HG02981 (cell line): ENCODE results near the gene RPTOR.
"Not testable (repeated sequence)": the region's sequence is repeated elsewhere in the genome, so short reads cannot be mapped to it uniquely, and the experiment has no call there.

Experiments
- ATAC-seq: cut with Tn5 transposase; IDR thresholded peaks from one replicate; pipeline ENCODE4 v1.9.1; 2021; ENCODE audit warnings: mild to moderate bottlenecking, moderate library complexity; ENCODE audit not compliant: unreplicated experiment

The RPTOR gene

DNA sequence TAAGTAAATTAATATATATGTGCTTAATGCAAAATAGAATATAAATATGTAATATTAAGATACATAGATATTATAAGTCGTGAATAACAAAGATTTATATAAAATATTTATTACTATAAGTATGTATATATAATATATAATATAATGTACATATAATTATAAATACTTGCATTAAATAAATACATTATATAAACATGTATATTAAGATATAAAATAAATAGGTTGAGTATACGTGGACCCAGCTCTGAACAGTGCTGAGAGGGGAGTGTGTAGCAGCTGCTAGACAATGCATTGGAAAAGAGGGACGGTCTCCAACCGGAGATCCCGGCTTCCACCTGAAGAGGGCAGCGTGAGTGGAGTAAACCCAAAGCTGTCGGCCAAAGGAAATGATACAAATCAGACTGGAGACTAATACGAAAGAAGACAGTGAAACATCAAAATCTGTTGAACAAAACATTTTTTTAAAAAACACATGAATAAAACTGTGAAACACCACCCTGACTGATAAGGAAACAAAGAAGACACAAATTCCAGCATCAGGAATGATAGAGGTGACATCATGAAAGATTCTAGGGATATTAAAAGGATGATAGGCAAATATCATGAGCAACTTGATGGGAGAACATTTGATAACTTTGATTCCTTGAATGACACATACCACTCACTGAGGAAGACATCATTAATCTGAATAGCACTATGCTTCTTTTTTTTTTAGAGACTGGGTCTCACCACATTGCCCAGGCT is 321.6 kb downstream of the RPTOR start:
- ATAC-seq = no peak

DNA sequence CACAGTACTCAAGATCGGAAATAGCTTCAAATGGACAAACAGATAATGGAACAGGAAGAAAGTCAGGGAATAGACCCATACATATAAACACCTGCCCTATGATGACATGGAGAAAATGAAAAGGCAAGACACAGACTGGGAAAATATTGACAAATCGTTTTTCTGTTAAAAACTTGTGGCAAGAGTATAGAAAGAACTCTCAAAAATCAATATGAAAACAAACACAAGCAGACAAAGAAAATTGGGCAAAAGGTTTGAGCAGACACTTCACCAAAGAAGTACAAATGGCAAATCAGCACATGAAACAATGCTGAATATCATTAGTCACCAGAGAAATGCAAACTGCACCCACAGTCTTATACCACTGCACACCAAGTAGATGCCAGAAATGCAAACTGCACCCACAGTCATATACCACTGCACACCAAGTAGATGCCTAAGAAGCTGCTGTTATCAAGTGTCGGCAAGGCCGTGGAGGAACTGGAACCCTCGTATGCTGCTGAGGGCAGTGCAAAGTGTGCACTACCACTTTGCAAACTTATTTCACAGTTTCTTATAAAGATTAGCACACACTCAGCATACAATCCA is 323.5 kb downstream of the RPTOR start:
- ATAC-seq = no peak

DNA sequence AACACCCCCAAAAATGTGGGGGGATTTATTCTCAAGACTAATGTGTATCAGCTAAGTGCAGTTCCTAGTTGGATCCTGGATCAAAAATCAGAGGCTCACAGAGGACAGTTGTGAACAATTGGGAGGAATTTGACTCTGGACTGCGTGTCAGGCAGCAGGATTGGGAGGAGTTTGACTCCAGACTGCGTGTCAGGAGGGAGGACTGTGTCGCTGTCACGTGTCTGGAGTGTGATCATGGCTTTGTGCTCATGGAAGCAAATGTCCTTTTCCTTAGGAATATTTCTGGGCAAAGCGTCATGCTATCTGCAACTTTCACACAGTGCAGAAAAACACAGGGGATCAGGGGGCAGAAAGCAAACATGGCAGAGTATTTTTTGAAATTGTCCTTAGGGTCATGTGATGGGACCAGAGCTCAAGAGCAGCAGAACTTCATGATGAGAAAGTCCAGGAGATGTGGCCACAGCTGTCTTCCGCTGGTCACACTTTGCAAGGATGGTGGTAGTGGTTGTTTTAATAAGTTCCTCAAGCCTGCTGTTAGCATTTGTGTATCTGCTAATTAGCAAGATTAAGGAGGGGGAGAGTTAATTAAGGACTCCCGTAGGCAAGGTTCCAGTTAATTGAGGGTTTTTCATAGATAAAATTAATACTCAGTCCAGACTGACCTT is 325.0 kb downstream of the RPTOR start:
- ATAC-seq = no peak

DNA sequence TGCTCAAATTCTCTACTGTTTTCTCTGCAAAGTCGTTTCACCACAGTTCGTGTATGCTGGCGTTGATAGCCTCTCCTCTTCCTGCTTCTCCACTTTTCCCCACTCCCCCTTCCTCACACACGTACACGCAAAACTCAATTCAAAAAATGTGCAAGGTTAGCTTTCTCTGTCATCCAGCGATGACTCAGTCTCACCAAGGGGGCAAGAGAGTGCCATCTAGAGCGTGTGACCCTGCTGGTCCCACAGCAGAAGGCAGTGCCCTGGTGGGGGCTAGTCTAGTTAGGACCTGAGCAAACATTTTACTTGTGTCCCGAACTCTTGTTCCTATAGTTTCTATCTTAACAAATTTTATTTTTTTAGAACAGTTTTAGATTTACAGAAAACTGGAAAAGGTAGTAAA is 325.8 kb downstream of the RPTOR start:
- ATAC-seq = no peak

DNA sequence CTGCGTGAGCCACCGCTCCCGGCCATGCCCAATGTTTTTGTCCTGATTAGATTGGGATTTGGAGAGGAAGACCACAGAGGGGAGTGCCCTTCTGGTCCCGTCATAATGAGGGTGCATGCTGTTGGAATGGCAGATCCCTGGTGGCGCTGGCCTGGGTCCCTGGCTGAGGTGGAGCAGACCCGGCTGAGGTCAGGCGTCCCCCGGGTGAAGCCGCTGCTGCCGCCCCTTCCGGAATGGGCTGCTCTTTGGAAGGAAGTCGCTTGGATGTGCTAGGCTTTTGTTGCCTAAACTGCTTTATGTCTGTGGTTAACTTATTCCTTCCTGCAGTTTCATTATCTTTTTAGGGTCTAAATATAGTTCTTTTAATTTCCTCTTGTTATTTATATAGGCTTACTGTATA is 326.7 kb downstream of the RPTOR start:
- ATAC-seq = no peak

DNA sequence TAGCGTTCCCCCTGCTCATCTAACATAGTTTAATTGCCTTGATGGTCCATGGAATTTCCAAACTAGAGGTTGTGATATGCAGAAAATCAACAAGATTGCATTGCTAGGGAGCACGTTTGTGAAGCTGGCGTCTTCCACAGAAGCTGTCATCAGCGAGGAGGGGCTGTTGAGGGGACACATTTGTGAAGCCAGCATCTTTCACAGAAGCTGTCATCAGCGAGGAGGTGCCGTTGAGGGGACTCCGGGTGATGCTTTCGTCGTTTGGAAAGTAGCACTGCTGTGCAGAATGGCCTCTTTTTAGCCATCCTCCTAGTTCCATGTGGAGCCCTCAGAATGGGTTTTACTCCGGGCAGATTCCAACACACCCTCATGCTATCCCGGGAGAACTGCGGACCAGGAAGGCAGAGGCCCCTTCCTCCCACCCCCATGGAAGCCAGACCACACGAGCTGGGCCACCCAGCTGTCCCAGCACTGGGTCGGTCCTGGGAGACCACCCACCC is 327.4 kb downstream of the RPTOR start:
- ATAC-seq = no peak

DNA sequence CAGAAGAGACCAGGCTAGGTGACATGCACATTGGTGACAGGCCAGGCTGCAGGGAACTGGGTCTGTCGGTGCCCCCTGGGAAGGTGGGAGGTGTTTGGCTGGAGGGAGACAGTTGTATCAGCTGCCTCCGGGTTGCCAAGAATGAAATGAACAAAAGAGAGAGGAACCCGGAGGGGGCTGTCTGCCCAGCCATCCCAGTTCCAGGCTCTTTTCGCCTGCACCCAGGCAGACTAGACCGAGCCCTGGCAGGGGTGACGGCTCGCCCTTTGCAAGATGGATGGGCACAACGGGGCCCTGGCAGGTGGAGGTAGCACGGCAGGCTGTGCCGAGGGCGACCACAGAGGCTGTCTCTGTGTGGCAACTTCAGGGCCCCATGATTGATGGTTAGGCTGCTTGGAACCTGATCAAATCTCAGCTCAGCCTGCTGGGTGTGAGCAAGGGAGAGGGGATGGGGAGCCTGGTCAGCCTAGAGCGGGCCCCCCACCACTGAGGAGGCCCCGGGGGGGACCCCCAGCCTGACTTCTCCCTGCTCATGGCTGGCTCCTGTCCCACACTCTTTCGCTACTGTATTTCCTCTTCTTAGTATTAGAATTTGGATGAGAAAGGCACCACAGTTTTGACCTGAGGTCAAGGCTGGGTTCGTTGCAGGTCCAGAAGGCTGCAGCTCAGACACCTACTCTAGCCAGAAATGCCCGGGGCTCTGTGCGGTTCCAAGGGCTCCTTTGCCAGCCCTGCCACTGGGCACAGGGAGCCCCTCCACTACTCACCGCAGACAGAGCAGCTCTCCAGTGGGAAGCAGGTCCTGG is 328.1 kb downstream of the RPTOR start:
- ATAC-seq = no peak

DNA sequence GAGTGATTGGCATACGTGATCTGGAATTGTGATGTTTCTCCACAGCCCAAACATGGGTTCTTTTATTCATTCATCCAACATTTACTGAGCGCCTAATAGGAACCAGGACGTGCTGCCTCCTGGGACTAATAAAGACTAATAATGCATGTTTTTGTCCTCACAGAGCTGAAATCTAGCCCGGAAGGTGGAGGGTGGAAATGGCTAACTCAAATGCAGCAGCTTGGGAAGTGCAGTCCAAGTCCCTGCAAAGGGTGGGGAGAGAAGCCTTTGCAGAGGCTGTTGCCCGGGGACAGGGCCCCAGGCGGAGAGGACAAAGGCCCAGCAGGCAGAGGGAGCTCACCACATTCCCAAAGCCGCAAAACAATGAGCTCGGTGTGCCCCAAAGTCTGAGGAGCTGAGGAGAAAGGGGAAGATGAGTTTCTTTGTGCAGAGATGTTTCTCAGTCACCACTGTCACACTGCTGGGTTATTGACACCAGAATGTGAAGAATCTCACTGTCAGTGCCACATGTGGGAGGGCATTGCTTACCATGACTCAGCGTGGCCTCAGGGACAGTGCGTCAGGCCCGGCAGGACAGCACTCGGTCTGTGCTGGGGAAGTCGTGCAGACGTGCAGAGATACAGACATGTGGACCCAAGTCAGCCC is 328.8 kb downstream of the RPTOR start:
- no peak for ATAC-seq

DNA sequence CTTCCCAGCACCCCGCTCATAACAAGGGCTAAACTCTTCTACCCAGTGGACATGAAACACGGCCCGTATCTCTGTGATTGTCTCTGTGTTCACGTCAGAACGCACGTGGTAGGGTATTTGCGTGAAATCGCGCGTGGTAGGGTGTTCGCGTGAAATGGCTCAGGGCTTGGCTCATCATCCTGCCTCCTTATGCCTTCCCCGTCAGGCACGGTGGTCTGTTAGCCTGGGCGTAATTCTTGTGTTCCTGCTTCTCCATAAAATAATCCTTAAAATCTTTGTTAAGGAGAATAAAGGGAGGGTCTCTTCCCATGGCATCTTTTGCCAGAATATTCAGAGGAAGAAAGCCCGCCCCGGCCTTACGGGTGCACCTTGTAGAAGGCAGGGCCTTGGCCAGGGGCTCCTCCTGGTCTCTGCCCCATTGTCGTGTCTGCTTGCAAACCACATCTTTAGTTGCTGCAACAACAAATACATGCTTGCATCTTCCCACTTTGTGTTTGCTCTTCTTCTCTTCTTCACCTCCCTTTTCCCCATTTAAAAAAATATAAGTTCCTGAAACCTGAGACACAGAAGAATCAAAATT is 330.3 kb downstream of the RPTOR start:
- ATAC-seq = no peak

DNA sequence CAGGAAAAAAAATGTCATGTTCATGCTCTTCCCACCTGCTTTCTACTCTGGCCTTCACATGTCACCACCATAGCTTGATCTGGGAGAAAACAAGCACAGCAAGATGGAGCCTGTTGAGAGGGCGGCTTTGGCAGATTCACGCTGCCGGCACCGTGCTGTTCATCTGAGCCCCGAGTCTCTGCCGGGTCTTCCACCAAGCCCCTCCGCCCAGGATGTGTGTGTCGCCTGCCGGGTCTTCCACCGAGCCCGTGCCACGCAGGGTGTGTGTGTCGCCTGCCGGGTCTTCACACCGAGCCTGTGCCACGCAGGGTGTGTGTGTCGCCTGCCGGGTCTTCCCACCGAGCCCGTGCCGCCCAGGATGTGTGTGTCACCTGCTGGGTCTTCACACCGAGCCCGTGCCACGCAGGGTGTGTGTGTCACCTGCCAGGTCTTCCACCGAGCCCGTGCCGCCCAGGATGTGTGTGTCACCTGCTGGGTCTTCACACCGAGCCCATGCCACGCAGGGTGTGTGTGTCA is 330.9 kb downstream of the RPTOR start:
- not testable (repeated sequence) for ATAC-seq

DNA sequence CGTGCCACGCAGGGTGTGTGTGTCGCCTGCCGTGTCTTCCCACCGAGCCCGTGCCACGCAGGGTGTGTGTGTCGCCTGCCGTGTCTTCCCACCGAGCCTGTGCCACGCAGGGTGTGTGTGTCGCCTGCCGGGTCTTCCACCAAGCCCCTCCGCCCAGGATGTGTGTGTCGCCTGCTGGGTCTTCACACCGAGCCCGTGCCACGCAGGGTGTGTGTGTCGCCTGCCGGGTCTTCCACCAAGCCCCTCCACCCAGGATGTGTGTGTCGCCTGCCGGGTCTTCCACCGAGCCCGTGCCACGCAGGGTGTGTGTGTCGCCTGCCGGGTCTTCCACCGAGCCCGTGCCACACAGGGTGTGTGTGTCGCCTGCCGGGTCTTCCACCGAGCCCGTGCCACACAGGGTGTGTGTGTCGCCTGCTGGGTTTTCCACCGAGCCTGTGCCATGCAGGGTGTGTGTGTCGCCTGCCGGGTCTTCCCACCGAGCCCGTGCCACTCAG is 331.9 kb downstream of the RPTOR start:
- not testable (repeated sequence) for ATAC-seq

DNA sequence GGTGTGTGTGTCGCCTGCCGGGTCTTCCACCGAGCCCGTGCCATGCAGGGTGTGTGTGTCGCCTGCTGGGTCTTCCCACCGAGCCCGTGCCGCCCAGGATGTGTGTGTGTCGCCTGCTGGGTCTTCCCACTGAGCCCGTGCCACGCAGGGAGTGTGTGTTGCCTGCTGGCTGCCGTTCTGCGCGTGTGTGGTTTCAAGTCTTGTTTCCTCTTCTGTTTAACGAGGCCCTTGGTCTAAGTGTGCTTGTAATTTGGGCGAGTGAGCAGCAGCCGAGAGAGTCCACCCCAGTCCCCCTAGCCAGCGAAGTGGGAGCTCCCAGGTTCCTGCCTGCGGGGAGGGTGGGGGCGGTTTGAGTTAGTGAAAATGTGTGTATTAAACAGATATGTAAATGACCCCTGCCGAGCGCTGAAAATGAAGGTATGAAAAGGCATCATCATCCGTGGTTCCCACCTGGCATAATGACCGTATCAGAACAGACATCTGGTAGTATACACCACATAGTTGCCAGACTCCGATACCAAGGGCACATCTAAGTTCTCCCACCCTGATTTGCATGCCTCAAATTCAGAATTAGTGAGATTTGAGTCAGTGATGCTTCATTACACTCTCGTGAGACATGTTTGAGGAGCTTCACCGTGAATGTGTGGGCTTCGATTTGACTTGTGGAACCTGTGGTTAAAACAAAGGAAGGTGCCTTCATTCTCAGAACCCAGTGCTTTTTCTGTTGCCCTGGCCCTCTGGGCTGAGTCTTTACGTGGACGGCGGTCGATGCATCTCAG is 332.5 kb downstream of the RPTOR start:
- peak; percentile 85 for ATAC-seq

DNA sequence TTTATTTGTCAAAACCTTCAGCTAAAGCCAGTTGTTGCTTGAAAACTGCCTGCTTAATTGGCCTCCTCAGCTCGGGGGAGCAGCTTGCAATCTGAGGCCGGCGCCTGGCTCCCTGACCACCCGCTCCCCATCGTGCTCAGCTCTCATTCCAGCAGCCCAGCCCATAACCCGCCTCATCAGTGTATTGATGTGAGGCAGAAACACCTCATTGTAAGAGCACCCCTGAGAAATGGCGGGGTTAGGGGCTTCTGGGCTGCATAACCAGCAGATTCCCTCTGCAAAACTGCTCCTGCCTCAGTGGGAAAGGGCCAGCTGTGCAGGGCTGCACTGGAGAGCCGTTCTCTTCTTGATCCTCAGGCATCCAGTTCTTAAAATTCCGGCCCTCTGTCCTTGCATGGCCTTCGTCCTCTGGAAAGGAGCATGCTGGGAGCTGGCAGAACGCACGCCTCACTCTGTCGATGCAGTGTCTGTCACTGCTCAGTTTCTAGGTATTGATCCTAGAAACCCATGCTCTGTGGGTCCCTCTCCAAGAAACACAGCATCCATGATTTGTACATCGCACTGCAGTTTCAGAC is 333.2 kb downstream of the RPTOR start:
- no peak for ATAC-seq

DNA sequence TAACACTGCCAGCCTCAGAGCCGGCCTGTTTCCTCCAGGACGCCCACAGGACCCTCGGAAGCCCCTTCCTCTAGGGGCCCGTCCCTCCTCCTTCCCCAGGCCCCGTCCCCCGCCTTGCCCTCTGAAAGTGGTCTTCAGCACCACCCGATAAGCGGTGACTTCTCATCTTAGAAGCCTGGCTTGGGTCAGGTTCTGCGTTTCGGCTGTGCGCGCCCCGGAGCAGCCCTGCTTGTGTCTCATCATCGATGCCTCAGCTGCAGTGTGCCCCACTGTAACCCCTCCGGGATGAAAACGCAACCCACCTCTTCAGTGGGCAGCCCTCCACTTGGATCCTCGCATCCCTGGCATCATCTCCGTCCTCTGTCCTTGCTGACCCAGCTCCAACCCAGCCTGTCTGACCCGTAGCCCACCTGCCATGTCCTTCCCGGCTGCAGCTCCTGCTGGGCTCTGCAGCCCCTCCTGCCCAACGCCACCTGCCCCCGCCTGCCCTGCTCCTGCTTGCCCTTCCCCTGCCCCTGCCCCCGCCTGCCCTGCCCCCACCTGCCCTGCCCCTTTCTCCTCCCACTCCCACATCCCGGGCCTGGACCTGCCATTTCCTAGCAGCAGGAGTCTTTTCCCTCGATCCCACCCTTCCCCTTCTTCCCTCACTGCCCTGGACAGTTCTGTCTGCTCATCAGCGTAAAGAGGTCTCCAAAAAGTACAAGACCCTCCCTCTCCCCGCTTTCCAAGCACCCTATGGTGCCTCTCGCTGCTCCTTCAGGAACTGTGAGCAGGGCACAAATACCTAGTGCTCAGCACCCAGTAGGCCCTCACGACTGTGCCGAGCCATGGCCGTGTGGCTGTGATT is 334.5 kb downstream of the RPTOR start:
- no peak for ATAC-seq

DNA sequence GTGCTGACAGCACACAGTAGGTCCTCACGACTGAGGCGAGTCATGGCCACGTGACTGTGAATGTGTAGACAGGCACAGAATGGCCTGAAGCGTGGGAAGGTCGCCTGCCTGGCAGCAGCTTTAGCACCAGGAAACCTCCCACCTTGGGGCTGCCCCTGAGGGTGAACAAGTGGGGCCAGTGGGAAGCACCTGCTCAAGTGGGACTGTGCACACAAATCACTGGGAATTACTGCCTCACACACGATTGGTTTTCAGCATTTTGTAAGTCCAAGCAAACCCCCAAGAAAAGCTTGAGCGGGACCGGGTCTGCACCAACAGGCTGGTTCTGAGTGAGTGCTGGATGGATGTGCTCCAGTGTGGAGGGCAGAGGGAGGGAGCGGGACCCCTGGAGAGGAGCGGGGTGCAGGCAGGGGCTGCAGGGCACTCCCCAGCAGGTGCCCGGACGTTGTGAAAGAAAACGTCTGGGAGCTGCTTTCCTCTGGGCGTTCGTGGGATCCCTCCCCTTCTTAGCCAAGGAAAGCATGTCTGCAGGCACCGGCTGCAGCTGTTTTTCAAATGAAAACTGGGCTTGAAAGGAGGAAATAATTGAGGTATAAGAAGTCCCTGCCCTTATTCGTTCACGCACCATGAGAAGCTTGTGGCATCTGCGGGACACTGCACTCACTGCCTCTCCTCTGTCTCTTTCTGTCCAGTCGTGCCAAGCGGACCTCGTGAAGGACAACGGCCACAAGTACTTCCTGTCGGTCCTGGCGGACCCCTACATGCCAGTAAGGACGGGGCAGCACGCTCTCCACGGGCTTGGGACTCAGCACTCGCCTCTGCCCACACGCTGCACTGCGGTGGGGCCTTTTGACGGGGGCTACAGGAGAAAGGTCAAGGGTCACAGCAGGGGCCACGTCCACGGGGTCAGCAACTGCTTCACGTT is 335.3 kb downstream of the RPTOR start:
- ATAC-seq = no peak

DNA sequence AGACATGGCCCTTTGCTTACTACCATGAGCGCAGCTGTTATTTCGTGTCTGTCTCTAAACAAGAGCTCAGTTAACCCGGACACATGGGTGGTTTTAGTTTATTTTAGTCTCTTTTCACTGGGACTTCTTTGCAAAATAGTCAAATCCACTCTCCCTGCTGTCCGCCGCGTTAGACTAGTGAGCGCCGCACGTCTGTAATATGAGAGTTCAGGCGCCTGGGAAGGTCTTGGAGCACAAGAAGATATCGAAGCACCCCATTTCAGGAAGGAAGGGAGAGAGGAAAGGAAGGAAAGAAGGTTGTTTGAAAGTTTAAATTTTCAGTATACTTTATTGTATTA is 336.0 kb downstream of the RPTOR start:
- no peak for ATAC-seq

DNA sequence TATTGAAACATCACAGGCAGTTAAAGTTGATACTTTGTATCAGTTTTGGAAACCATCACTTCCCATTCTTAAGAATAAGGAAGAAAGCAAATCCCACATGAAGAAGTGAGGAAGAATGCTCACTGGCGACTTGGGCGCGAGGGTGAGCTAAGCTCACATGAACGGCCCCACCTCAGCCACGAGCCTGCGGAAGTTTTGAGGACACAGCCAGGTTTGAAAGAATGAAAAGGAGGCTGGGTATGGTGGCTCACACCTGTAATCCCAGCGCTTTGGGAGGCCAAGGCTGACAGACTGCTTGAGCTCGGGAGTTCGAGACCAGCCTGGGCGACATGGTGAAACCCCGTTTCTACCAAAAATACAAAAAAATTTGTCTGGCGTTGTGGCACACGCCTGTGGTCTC is 336.7 kb downstream of the RPTOR start:
- ATAC-seq = no peak
